HepG2 (cell line): ENCODE results near the gene ARID5B. TPM values are rescaled to one million over a fixed set of nuclear protein-coding genes. Genes with fewer than 3 reads are reported as not detected.

Experiments
- ATAC-seq: fragments of 200-7000 bp; cut with Tn5 transposase; 3 replicates; pipeline ENCODE4 v1.9.1; 2020; ENCODE audit warnings: mild to moderate bottlenecking, moderate library complexity
- BruUV-seq: library from RNA; stranded (reverse); fragments of 400-500 nt; replicated peaks from 2 replicates; lab custom pipeline; 2021; lab: Mats Ljungman, UMichigan
- CTCF ChIA-PET: fragments of 300-600 bp; formaldehyde crosslinking; extraction: SDS; loops from one replicate; lab custom pipeline; 2021; ENCODE audit warnings: low total read pairs, inconsistent platforms, low intra/inter-chr PET ratio; lab: Yijun Ruan, JAX
- POLR2A ChIA-PET: fragments of 350-600 bp; sonication (Branson Sonifier 250); formaldehyde crosslinking; loops from one replicate; lab custom pipeline; 2020; ENCODE audit warnings: antibody characterized with exemption, inconsistent platforms; lab: Yijun Ruan, JAX
- DNase-seq: peaks from one replicate; pipeline ENCODE4 v3.0.0-alpha.2; 2015; ENCODE audit warnings: low spot score
- FAIRE-seq: peaks from 3 replicates; lab custom pipeline; 2011; peaks lifted over from hg19 to GRCh38; lab: Jason Lieb, UNC
- H2AFZ ChIP-seq: one replicate; pipeline ENCODE4 v1.6.1; 2011; ENCODE audit warnings: low read length, inconsistent platforms
- H3K27ac ChIP-seq: fragments of 300-600 bp; 3 replicates; pipeline ENCODE4 v1.8.0; 2011; ENCODE audit warnings: mixed run types, mild to moderate bottlenecking, mixed read lengths, low read length, inconsistent platforms; ENCODE audit not compliant: insufficient read depth; ENCODE audit errors: extremely low read length
- H3K27me3 ChIP-seq, 2 experiments: fragments of 200-600 bp in 1 of 2; 2 replicates in 1 of 2; 3 replicates in 1 of 2; pipeline versions ENCODE4 v1.6.0 to v1.8.0; 2011; ENCODE audit warnings: low read length in 2 of 2, mild to moderate bottlenecking in 2 of 2, moderate library complexity in 2 of 2, inconsistent platforms in 1 of 2; ENCODE audit not compliant: insufficient read depth in 2 of 2, control insufficient read depth in 1 of 2
- H3K36me3 ChIP-seq, 2 experiments: fragments of 200-600 bp in 1 of 2; replicated peaks in 1 of 2; 2 replicates in 1 of 2; 3 replicates in 1 of 2; pipeline versions ENCODE4 v1.5.1 to v1.8.0; 2011; ENCODE audit warnings: low read length in 2 of 2, inconsistent platforms in 1 of 2; ENCODE audit not compliant: insufficient read depth in 2 of 2, control insufficient read depth in 1 of 2
- H3K4me1 ChIP-seq: 2 replicates; pipeline ENCODE4 v1.5.1; 2012; ENCODE audit warnings: low read length, inconsistent platforms; ENCODE audit not compliant: insufficient read depth
- H3K4me2 ChIP-seq: 2 replicates; pipeline ENCODE4 v1.6.0; 2011; ENCODE audit warnings: low read depth, low read length, inconsistent platforms
- H3K4me3 ChIP-seq, 3 experiments: fragments of 200-600 bp in 1 of 3; sonication (generic), shearing (Covaris generic) in 1 of 3; replicated peaks in 1 of 3; 2 replicates each; pipeline ENCODE4 v1.5.1; 2011 to 2016; ENCODE audit warnings: low read length in 3 of 3, inconsistent platforms in 2 of 3, low read depth in 2 of 3, mild to moderate bottlenecking in 2 of 3, control low read depth in 1 of 3, mixed read lengths in 1 of 3; ENCODE audit not compliant: insufficient read depth in 1 of 3
- H3K79me2 ChIP-seq: one replicate; pipeline ENCODE4 v1.6.1; 2011; ENCODE audit warnings: low read length, inconsistent platforms; ENCODE audit not compliant: insufficient read depth
- H3K9ac ChIP-seq: 2 replicates; pipeline ENCODE4 v1.6.0; 2011; ENCODE audit warnings: mild to moderate bottlenecking, low read depth, low read length, inconsistent platforms; ENCODE audit not compliant: insufficient read depth
- H3K9me3 ChIP-seq: 2 replicates; pipeline ENCODE4 v1.5.1; 2012; ENCODE audit warnings: mild to moderate bottlenecking, low read length
- H4K20me1 ChIP-seq: 2 replicates; pipeline ENCODE4 v1.6.0; 2011; ENCODE audit warnings: inconsistent platforms, mild to moderate bottlenecking, low read length, moderate library complexity; ENCODE audit not compliant: insufficient read depth
- CEBPB ChIP-seq: IDR thresholded peaks from 2 replicates; pipeline ENCODE4 v1.6.1; 2011; ENCODE audit warnings: low read depth, low read length, improper control_type of control experiment, borderline replicate concordance
- CEBPG ChIP-seq: IDR thresholded peaks from 2 replicates; pipeline ENCODE4 v1.6.1; 2016
- GABPB1 ChIP-seq: IDR thresholded peaks from 2 replicates; pipeline ENCODE4 v1.6.1; 2016; ENCODE audit warnings: mild to moderate bottlenecking, missing genetic modification reagents, moderate library complexity, missing compliant biosample characterization
- HIVEP1 ChIP-seq: sonication (generic); formaldehyde crosslinking; IDR thresholded peaks from 2 replicates; pipeline ENCODE4 v1.4.0; 2020; ENCODE audit warnings: mild to moderate bottlenecking, missing genetic modification reagents
- KDM5B ChIP-seq: sonication (generic); formaldehyde crosslinking; IDR thresholded peaks from 2 replicates; pipeline ENCODE4 v1.4.0; 2020; ENCODE audit warnings: missing genetic modification reagents, mild to moderate bottlenecking, borderline replicate concordance
- MTA3 ChIP-seq: sonication (generic); formaldehyde crosslinking; IDR thresholded peaks from 2 replicates; pipeline ENCODE4 v1.4.0; 2020; ENCODE audit warnings: missing genetic modification reagents
- PCBP1 ChIP-seq: fragments of 200-400 bp; formaldehyde crosslinking; IDR thresholded peaks from 2 replicates; pipeline ENCODE4 v1.6.1; 2017; ENCODE audit warnings: mild to moderate bottlenecking, low read depth, low read length, borderline replicate concordance
- PLSCR1 ChIP-seq: sonication (generic); formaldehyde crosslinking; IDR thresholded peaks from 2 replicates; pipeline ENCODE4 v1.5.0; 2020; ENCODE audit warnings: missing genetic modification reagents, mild to moderate bottlenecking, borderline replicate concordance
- POLR2AphosphoS2 ChIP-seq: IDR thresholded peaks from 2 replicates; pipeline ENCODE4 v1.6.1; 2011; ENCODE audit warnings: low read depth, low read length, improper control_type of control experiment
- RBAK ChIP-seq: sonication (generic); formaldehyde crosslinking; IDR thresholded peaks from 2 replicates; pipeline ENCODE4 v1.5.1; 2020; ENCODE audit warnings: mild to moderate bottlenecking, missing genetic modification reagents
- RFX1 ChIP-seq: fragments of 450-650 bp; IDR thresholded peaks from 2 replicates; pipeline ENCODE4 v1.6.1; 2017
- SP4 ChIP-seq: sonication (generic); formaldehyde crosslinking; IDR thresholded peaks from 2 replicates; pipeline ENCODE4 v1.8.1; 2023; ENCODE audit warnings: mild to moderate bottlenecking, missing genetic modification reagents
- TCF7L2 ChIP-seq: IDR thresholded peaks from 2 replicates; pipeline ENCODE4 v1.6.1; 2011; ENCODE audit warnings: mild to moderate bottlenecking, low read depth, low read length, moderate library complexity
- ZEB1 ChIP-seq: IDR thresholded peaks from 2 replicates; pipeline ENCODE4 v1.6.1; 2012; ENCODE audit warnings: mild to moderate bottlenecking, low read depth, inconsistent platforms; ENCODE audit not compliant: insufficient replicate concordance
- ZNF234 ChIP-seq: sonication (generic); formaldehyde crosslinking; conservative IDR thresholded peaks from 2 replicates; pipeline ENCODE4 v1.5.1; 2020; ENCODE audit warnings: mild to moderate bottlenecking, missing genetic modification reagents
- ZNF296 ChIP-seq: sonication (generic); formaldehyde crosslinking; conservative IDR thresholded peaks from 2 replicates; pipeline ENCODE4 v1.5.0; 2020; ENCODE audit warnings: mild to moderate bottlenecking, missing genetic modification reagents
- ZNF3 ChIP-seq: IDR thresholded peaks from 2 replicates; pipeline ENCODE4 v1.7.0; 2017; ENCODE audit warnings: inconsistent platforms
- ZNF549 ChIP-seq: sonication (generic); formaldehyde crosslinking; IDR thresholded peaks from 2 replicates; pipeline ENCODE4 v1.5.0; 2020; ENCODE audit warnings: missing genetic modification reagents
- WGBS: methylation state at CpG from one replicate; pipeline ENCODE4 v1.1.6; 2017; ENCODE audit warnings: low lambda C conversion rate; 5-methylcytosine and 5-hydroxymethylcytosine counted together
- in situ Hi-C: cut with HindIII; loops from 2 replicates; pipeline ENCODE4 v1.10.0; 2017; ENCODE audit warnings: low pct_unique_long_range_greater_than_20kb; ENCODE audit not compliant: extremely low pct_ligation_motif_present
- intact Hi-C: fragments of 100-400 bp; cut with micrococcal nuclease; formaldehyde crosslinking; loops from one replicate; pipeline ENCODE4 v1.10.0; 2022; ENCODE audit not compliant: unreplicated experiment
- polyA plus RNA-seq, 8 experiments: library from polyadenylated mRNA; depleted of rRNA in 3 of 8; stranded (reverse) in 7 of 8; unstranded in 1 of 8; fragments of >200 nt; fragmentation: Illumina TruSeq in 4 of 8; extraction: Trizol in 4 of 8; gene quantifications; 2 replicates each; pipeline versions ENCODE4 v1.2.1 to v1.2.3, GENCODE V29; 2011 to 2016; ENCODE audit warnings: low read depth in 4 of 8, missing spikeins in 1 of 8, mixed read lengths in 1 of 8; ENCODE audit not compliant: insufficient read depth in 1 of 8
- total RNA-seq, 5 experiments: library from RNA; depleted of rRNA; stranded (reverse); fragments of >200 nt; fragmentation: Illumina TruSeq; extraction: Trizol; gene quantifications; 2 replicates each; pipeline ENCODE4 v1.2.3, GENCODE V29; 2016; ENCODE audit warnings: low read depth in 1 of 5

The ARID5B gene
- total and polyA plus RNA-seq, 2 of the 13 experiments (the other 11 are each of a cell fraction or from before 2014, with no cell fraction given) = 6.2 to 21.1 TPM

GRCh38 chr10:61973906-61974305, 72.4 kb downstream of the ARID5B start:
- H3K36me3 ChIP-seq = peaks cover under 1 to 5% of the 10 kb centered on the region in 2 experiments; a peak in 3 of 5 replicates
- in situ Hi-C loops (no loop called here), intact Hi-C loops (no loop called here)
- WGBS = 89% methylated on average over 5 of the region's 5 CpGs
- no peak for FAIRE-seq
- H3K9me3 ChIP-seq = no peaks in the 10 kb centered on the region
- no peak overlapping the region for H3K9ac ChIP-seq
- ATAC-seq = no peak
- H2AFZ ChIP-seq = no peak overlapping the region
- ChIA-PET POLR2A (no interaction called here), CTCF (no interaction called here)
- DNase-seq = no peak
- BruUV-seq = no TSS peak
- H3K4me2 ChIP-seq = no peak overlapping the region
- H3K27ac ChIP-seq = no peak overlapping the region
- H3K79me2 ChIP-seq = peaks cover 4% of the 10 kb centered on the region
- no peak for TF ChIP-seq SP4 (CRISPR knock-in tag)
- no peak for TF ChIP-seq RFX1
- no peak for TF ChIP-seq RBAK (CRISPR knock-in tag)
- no peak for TF ChIP-seq POLR2AphosphoS2
- TF ChIP-seq ZNF549 (CRISPR knock-in tag) = no peak
- no peak for TF ChIP-seq ZEB1
- no peak for TF ChIP-seq MTA3 (CRISPR knock-in tag)
- no peak for TF ChIP-seq CEBPB
- no peak for TF ChIP-seq ZNF3 (CRISPR knock-in tag)
- no peak for TF ChIP-seq PCBP1
- TF ChIP-seq PLSCR1 = no peak
- TF ChIP-seq TCF7L2 = no peak
- TF ChIP-seq ZNF234 (CRISPR knock-in tag) = no peak
- TF ChIP-seq HIVEP1 (CRISPR knock-in tag) = no peak
- no peak for TF ChIP-seq CEBPG
- TF ChIP-seq GABPB1 (CRISPR knock-in tag) = no peak
- TF ChIP-seq KDM5B (CRISPR knock-in tag) = no peak
- no peak for TF ChIP-seq ZNF296 (CRISPR knock-in tag)
- H3K4me3 ChIP-seq = no peak overlapping the region
- no peaks in the 10 kb centered on the region for H4K20me1 ChIP-seq
- H3K27me3 ChIP-seq = no peaks in the 10 kb centered on the region
- H3K4me1 ChIP-seq = peaks cover 38% of the 10 kb centered on the region
